GM19238 (cell line): ENCODE results near the gene NEURL1B.
"Not testable (repeated sequence)": the region's sequence is repeated elsewhere in the genome, so short reads cannot be mapped to it uniquely, and the experiment has no call there.

Source experiments
- DNase-seq: peaks from one replicate; pipeline ENCODE4 v3.0.0; 2011; ENCODE audit warnings: low spot score; ENCODE audit not compliant: insufficient read length

The NEURL1B gene

GRCh38 chr5:172678362-172678874 is 37.4 kb downstream of the NEURL1B start:
- not testable (repeated sequence) for DNase-seq

DNA sequence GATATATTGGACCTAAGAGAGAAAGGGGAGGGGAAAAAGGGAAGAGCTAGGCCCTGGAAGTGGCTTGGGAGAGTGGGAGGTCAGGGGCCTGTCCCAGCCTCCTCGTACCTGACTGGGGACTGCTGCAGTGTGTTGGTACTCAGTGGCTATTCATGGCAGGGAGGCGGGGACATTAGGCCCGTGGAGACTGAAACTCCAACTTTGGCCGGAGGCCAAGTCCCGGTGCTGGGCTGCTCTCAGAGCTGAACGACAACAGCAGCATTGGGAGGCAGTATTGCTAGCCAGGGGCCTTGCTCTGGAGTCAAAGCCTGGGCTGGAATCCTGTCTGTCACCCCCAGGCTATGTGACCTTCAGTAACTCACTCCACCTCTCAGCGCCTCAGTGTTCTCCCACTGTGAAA is 37.8 kb downstream of the NEURL1B start:
- DNase-seq = no peak

GRCh38 chr5:172679628-172680212 is 38.7 kb downstream of the NEURL1B start:
- DNase-seq = no peak

- DNase-seq = no peak
These were observed 39.9 kb downstream of the NEURL1B start for GRCh38 chr5:172680921-172681320.

- no peak for DNase-seq
These were observed 40.4 kb downstream of the NEURL1B start for GRCh38 chr5:172681421-172681820.

- DNase-seq = no peak
These were observed 42.2 kb downstream of the NEURL1B start for GRCh38 chr5:172683264-172683644.

GRCh38 chr5:172683645-172684471 is 42.8 kb downstream of the NEURL1B start:
- no peak for DNase-seq

DNA sequence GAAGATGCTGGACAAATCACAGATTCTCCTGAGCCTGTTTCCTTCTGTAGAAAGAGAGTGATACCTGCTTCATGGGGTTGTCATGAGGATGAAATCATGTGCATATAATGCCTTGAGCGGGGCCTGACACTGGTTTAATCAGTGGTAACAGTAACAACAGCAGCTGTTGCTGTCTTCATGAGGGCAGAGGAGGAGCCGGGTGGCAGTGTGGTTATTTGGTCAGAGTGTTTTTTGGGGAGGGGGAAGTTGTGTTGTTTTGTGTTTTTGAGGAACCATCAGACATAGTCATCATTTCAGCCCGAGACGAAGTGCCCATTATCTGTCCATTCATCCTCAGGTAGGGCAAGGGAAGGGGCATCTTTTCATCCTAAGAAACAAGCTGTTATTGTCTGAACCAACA is 44.0 kb downstream of the NEURL1B start:
- no peak for DNase-seq

DNA sequence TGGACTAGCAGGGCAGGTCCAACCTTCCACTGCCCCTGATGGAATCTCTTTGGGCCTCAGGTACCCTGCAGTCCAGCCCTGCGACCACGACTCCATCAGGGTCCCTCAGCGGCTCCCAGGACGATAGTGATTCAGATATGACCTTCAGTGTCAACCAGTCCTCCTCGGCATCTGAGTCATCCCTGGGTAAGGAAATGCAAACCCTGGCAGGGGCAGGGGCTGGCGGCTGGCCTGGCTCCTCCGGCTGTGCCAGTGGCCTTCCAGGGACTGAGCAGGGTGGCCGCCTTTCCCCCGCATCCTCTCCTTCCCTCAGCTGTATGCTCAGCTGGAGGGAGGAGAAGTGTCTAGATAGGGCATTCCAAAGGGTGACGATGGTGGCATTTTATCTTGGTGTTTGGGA is 45.0 kb downstream of the NEURL1B start:
- no peak for DNase-seq

DNA sequence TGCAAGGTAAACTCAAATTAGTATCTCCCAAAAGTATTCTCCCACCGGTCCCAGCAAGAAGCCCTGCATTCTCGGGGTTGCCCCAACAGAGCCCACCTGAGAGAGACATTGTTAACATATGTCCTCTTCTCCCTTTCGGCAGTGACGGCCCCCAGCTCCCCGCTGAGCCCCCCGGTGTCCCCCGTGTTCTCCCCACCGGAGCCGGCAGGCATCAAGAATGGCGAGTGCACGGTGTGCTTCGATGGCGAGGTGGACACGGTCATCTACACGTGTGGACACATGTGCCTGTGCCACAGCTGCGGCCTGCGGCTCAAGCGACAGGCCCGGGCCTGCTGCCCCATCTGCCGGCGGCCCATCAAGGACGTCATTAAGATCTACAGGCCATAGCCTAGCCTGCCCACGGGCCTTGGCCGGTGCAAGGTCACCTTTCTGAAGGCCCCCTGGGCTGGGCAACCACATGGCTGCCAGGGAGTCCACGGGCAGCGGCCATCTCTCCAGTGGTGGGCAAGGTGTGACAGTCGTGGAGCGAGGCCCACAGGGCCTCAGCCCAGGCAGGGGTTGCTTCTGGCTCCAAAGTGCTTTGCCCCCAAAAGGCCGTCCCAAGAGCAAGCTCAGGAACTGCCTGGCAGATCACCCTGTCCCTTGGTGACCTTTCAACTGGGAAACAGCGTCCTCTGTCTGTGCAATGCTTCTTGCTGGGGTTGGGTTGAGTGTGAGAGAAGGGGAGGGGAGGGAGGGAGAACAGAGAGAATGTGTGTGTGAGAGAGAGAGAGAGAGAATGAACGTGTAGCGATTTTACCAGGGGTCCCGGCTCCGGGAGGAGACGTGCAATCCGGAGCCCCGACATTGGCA is 45.7 kb downstream of the NEURL1B start:
- DNase-seq = no peak

DNA sequence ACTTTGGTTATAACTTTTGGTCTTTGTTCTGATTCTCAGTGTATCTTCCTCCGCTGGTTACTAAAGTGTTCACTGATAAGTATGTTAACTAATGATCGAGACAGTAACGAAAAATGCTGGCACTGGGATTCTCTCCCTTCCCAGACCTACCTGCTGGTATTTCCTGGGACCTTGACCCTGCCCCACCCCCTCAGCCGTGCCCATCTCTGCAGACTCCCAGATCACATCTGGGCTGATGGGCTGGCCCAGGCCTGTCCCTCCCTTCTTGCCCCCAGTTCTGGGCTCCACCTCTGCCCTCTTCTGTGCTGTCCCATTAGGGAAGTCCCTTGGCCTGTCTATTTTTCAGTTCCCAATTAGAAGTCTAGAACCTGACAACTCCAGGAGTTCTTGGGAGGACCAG is 46.9 kb downstream of the NEURL1B start:
- DNase-seq = no peak

DNA sequence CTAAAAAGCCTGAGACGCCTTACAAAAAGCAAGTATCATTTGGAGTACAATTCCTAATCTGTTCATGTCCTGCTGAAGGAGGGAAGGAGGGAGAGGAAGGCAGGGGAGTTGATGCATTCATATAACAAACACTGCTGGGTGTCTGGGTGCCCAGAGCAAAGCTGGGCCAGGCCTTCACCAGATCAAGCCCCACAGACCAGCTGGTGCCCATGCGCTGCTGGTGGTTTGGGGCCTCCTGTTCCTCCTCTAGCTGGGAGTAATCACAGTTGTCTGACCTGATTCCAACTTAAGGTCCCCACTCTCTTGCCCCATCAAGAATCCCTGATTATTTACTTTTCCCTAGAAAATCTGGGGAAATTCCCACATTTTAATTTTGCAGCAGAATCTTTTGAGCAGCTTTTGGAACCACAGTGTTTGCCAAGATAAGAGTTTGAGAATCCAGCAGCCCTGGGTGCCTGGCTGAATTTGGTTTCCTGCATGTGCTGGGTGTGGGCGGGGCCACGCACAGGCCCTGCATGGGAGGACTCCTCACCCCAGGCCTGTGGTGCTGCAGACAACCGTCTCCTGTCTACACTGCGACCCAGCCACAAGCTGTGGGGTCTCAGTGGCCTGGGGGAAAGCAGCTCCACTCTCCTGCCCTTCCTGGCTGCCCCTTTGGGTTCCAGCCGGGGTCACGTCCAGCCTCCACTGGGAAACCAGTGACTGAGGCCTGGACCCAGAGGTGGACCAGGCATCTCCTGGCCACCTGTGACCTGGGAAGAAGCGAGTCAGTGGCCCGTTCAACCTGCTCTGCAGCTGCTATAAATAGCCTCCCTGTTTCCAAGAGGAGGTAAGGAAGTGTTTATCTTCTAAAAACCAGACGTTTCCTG is 47.5 kb downstream of the NEURL1B start:
- peak; percentile 60 for DNase-seq

DNA sequence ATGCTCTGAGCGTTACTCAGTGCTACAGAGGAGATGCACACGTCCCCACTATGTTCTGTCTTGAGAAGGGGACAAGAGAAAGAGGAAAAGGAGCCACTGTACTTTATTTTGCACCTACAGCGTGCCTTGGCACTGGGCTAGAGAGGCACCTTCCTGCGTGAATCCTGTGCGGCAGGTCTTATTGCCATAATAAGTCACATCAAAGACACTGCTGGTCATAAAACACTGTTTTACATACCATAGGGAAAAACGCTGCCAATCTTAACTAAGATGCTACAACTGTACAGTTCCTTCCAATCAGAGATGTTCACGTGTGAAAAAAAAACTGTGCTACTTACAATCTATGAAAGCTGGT is 48.1 kb downstream of the NEURL1B start:
- DNase-seq = no peak

GRCh38 chr5:172689801-172690200 is 48.7 kb downstream of the NEURL1B start:
- DNase-seq = no peak

- DNase-seq = no peak
These were observed 49.4 kb downstream of the NEURL1B start for GRCh38 chr5:172690258-172691075.

- no peak for DNase-seq
These were observed 50.8 kb downstream of the NEURL1B start for GRCh38 chr5:172691886-172692285.

DNA sequence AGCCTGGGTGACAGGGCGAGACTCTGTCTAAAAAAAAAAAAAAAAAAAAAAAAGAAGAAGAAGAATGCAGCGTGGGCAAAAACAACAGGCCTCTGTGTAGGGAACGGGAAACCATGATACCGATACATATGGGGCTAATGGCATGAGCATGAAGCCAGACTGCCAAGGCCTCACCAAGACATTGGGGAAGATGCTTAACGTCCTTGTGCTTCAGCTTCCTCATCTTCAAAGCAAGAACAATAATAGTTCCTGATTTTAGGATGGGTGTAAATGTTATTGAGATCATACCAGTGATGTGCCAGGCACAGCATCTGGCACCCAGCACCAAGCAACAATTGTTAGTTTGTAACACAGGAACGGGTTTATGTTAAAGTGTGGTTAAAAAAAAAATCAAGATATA is 51.4 kb downstream of the NEURL1B start:
- DNase-seq = no peak

DNA sequence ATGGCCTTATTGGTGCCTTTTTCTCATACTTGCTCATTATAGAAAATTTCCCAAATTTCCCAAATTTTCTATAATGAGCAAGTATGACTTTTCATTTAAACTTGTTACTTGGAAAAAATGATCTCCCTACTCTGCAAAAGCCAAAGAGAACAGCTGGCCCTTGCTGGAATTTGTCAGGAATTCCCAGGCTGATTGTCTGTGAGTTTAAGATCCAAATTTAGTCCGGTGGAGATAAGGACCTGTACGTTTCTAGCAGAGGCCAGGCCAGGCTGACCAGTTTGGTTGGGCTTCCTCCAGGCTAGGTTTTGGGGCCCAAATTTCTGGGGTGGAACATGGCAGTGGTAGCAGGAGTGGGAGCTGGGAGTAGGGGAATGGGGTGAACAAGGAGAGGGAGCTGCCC is 51.9 kb downstream of the NEURL1B start:
- no peak for DNase-seq

DNA sequence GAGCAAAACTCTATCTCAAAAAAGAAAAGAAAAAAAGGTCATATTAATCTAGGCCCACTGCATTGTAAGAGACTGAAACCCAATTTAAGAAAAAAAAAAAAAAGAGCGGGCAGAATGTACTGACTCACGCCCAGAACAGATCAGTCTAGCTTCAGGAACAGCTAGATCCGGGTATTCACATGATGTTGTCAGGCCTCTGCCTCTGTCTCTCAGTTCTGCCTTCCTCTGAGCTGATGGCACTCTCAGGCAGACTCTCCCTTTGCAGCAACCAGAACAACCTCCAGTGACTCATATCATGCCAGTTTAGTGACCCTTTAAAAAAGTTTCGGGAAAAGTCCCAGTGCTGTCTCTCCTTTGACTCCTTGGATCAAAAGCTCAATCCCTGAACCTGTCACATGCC is 53.0 kb downstream of the NEURL1B start:
- no peak for DNase-seq

GRCh38 chr5:172694541-172694940 is 53.5 kb downstream of the NEURL1B start:
- no peak for DNase-seq
